Upper lobe of left lung (tissue), 4 donors: ENCODE results near the gene PTEN.

Experiments used
- CTCF ChIP-seq, 6 experiments: fragments of 450-650 bp in 4 of 6; fragments of 200-600 bp in 2 of 6; sonication (generic) in 2 of 6; IDR thresholded peaks; one replicate each; pipeline ENCODE4 v1.5.1; 2016 to 2019; ENCODE audit warnings: antibody characterized with exemption in 6 of 6
- EP300 ChIP-seq, 4 donors: sonication (generic); formaldehyde crosslinking; IDR thresholded peaks; one replicate each; pipeline ENCODE4 v1.5.1; 2017; ENCODE audit warnings: antibody characterized with exemption in 4 of 4, control low read depth in 2 of 4

- peak in 2 of 6 experiments; percentile 7 to 9 for TF ChIP-seq CTCF (IDR thresholded peaks at IDR 0.05)
- TF ChIP-seq EP300 (IDR thresholded peaks at IDR 0.05): no peak
These were observed 47.1 kb upstream of the PTEN start for GRCh38 chr10:87816163-87816897.
